ENCODE data around the gene PAPOLA. TPM values are rescaled to one million over a fixed set of nuclear protein-coding genes. Genes with fewer than 3 reads are reported as not detected.

PAPOLA gene
- total and polyA plus RNA-seq, 2 of the 4 experiments (the other 2 are of a cell fraction), result 73.8 to 128 TPM

- Histone ChIP-seq H4K91ac (ENCODE audit: insufficient read depth, low read depth, low read length) (no peak overlapping the region), H3K4me2 (ENCODE audit: low read depth, low read length) (no peak overlapping the region), H3K4me1 (ENCODE audit: control insufficient read depth, insufficient read depth, low read length) (peaks cover 4% of the 10 kb centered on the region; the same call in 1 of the 2 replicates), H3K9me3 (ENCODE audit: control insufficient read depth, insufficient read depth, low read length) (no peaks in the 10 kb centered on the region), H4K20me1 (ENCODE audit: insufficient read depth, low read length) (0 out of 2 replicates have a peak, but pooled peaks cover 3% of the 10 kb centered on the region), H4K5ac (ENCODE audit: low read depth, low read length) (no peak overlapping the region), H3K14ac (replicated peaks; ENCODE audit: low read depth, low read length) (no peak overlapping the region), H3K27ac (ENCODE audit: insufficient read depth, low read length) (no peak overlapping the region), H3K23ac (ENCODE audit: low read depth, low read length) (no peak overlapping the region), H2BK5ac (ENCODE audit: low read depth, low read length, poor library complexity, severe bottlenecking) (no peak overlapping the region), H2AK9ac (replicated peaks; ENCODE audit: low read depth, low read length, poor library complexity) (no peak overlapping the region), H2BK120ac (ENCODE audit: low read depth, low read length) (no peak overlapping the region), H2BK20ac (ENCODE audit: low read depth, low read length) (no peak overlapping the region), H3K9ac (ENCODE audit: low read depth, low read length) (no peak overlapping the region), H2AK5ac (ENCODE audit: low read depth, low read length) (no peak overlapping the region), H4K8ac (ENCODE audit: low read depth in 2 of 2, low read length in 2 of 2) (no peak overlapping the region), H3K4ac (ENCODE audit: low read depth, low read length) (no peak overlapping the region), H2BK15ac (ENCODE audit: low read depth, low read length) (no peak overlapping the region), H3K56ac (ENCODE audit: extremely low read depth, insufficient read depth, low read length) (no peak overlapping the region), H3K4me3 (ENCODE audit: insufficient read depth, low read depth, low read length) (no peak overlapping the region), H2AFZ (replicated peaks; ENCODE audit: low read length, poor library complexity) (no peak overlapping the region), H3K9me1 (ENCODE audit: insufficient read depth, low read length) (0 out of 2 replicates have a peak, but pooled peaks cover 4% of the 10 kb centered on the region), H3K18ac (ENCODE audit: low read depth, low read length) (no peak overlapping the region), H3K36me3 (ENCODE audit: control insufficient read depth, insufficient read depth, low read length) (no peaks in the 10 kb centered on the region; the same call in 1 of the 2 replicates), H3K79me1 (ENCODE audit: low read depth in 1 of 2, low read length in 2 of 2) (peaks cover 3 to 8% of the 10 kb centered on the region in 2 experiments; a peak in 1 of 4 replicates), H3K27me3 (ENCODE audit: control insufficient read depth, insufficient read depth, low read length) (no peaks in the 10 kb centered on the region)
- ChIA-PET POLR2A (ENCODE audit: unreplicated experiment) (no interaction called here), CTCF (no interaction called here)
- DNase-seq (no peak), ATAC-seq (ENCODE audit: low read depth) (no peak; the same call in 1 of the 2 replicates)
- no CpG with 5 or more reads among the region's 2 CpGs for WGBS, 2 experiments (ENCODE audit: extremely low coverage in 2 of 2, insufficient read length in 1 of 2)
- intact Hi-C loops (cut with micrococcal nuclease) (loop anchor here (2.0 kb wide), 1 partner anchor 167 kb away; no protein-coding TSS in a partner anchor), in situ Hi-C loops (cut with MboI; ENCODE audit: low sequenced_read_pairs) (no loop called here), dilution Hi-C loops (cut with HindIII; ENCODE audit: low sequenced_read_pairs, unreplicated experiment) (no loop called here)
- TF ChIP-seq RCOR1 (IDR thresholded peaks at IDR 0.05; ENCODE audit: insufficient replicate concordance, low read length), result no peak
- TF ChIP-seq FOS (IDR thresholded peaks at IDR 0.05; ENCODE audit: low read depth, low read length), result no peak
- TF ChIP-seq ELK1 (IDR thresholded peaks at IDR 0.05; ENCODE audit: borderline replicate concordance, low read depth, low read length), result no peak
- TF ChIP-seq CTCF (conservative IDR thresholded peaks at IDR 0.05; ENCODE audit: low read depth, low read length), result no peak
- TF ChIP-seq NFE2L2 (IDR thresholded peaks at IDR 0.05; ENCODE audit: low read depth, low read length), result no peak
- no peak for TF ChIP-seq SMC3 (IDR thresholded peaks at IDR 0.05; ENCODE audit: low read depth, low read length)
- BruUV-seq (replicated peaks), result no TSS peak
Observed at GRCh38 chr14:96574171-96574632, 72.0 kb downstream of the PAPOLA start.

Data from IMR-90 (cell line).